ENCODE data around the gene KHNYN.

KHNYN gene

GRCh38 chr14:24401810-24402702, 27.7 kb upstream of the KHNYN start:
- DNase-seq, result no peak

GRCh38 chr14:24403294-24403998, 26.3 kb upstream of the KHNYN start:
- no peak for DNase-seq

- no peak for DNase-seq
These were observed 24.9 kb upstream of the KHNYN start for GRCh38 chr14:24404814-24405213.

DNA sequence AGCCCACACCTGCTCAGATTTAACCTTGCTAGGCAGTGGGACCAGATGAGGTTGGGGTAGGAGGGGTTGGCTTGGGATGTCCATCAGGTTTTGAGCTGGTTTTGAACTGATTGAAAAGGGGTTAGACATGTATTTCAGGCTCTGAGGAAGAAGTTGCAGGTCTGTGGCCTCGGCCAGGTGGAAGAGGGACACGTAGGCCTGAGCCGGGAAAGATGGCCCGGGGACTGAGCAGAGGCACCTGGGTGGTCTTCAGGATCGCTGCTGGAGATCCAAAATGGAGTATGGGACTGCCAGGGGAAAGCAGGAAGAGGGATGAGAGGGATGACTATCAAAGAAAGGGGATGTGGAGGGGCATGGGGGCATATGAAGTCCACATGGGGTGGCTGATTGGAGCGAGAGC, 23.3 kb upstream of the KHNYN start:
- no peak for DNase-seq

- DNase-seq, result no peak
These were observed 22.0 kb upstream of the KHNYN start for GRCh38 chr14:24407608-24408325.

DNA sequence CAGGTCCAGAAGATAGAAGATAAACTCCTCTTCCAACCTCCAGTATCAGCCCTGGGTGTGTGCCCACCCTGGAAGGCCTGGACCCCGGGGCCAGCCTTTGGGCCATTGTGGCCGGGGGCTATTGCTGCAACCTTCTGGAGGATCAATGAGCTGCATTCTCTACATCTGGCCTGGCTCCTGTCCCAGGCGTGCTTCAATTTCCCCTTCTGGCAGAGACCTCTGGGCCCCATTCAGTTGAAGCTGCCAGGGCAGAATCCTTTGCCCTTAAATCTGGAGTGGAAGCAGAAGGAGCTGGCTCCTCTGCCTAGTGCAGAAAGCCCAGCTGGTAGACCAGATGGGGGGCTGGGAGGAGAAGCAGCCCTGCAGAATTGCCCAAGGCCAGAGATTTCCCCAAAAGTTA, 21.0 kb upstream of the KHNYN start:
- no peak for DNase-seq

DNA sequence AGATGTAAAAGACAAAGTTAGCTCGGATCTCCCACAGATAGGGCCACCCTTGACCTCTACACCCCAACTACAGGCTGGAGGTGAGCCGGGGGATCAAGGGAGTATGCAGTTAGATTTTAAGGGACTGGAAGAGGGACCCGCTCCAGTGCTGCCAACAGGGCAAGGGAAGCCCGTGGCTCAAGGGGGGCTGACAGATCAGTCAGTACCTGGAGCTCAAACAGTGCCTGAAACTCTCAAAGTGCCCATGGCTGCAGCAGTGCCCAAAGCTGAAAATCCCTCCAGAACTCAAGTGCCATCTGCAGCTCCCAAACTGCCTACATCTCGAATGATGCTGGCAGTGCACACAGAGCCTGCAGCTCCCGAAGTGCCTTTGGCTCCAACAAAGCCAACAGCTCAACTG, 20.6 kb upstream of the KHNYN start:
- DNase-seq, result no peak

DNA sequence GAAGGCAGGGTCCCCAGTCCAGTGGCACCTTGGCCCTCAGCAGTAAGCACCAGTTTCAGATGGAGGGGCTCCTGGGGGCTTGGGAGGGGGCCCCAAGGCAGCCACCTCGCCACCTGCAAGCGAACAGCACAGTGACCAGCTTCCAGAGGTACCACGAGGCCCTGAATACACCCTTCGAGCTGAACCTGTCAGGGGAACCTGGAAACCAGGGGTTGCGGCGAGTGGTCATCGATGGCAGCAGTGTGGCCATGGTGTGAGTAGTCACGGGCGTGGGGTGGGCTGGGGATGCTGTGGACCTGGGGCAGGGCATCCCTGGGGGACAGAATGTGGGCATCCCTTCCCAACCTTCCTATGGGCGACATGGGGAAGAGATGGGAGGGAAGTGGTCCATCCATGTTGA, 19.8 kb upstream of the KHNYN start:
- DNase-seq, result no peak

DNA sequence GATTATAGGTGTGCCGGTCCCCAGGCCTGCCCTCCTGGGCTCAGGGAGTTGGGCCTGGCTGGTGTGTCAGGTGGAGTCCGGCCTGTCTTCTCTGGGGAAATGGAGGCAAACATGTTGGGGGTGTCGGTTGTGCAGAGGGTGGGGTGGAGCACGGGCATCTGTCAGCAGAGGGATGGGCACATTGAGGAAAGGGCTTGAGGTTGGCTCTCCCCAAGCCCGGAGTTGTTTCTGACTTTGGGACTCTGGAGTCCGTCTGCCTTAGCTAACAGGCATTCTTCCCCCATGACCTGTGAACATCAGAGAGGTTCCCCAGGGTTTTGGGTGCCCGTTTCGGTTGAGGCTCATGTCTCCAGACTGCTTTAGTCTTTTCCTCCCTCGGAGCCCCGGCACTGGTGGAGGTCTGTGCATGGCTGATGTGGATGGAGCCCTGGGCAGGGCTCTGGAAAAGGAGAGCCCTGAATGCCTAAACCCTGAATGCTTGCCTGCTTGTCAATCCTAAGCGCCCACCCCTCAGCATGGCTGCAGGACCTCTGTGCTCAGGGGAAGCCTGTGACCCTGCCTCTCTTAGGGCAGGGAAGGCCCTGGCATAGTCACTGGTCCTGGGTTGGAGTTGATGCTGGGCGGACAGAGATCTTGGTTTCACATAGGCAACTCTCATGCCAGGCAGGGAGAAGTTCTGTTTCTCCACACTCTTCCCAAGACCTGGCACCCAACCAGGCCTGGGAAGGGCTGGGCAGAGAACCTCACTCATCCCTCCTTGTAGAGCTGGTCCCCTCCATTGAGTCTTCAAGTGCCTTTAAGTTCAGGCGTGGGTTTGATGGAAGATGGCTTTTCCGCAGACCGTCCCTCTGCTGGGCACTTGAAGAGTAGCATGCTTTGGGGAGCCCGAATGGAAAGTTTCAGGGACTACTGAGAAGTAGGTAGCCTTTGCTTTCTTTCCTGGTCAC, 18.0 kb upstream of the KHNYN start:
- peak; percentile 54 for DNase-seq

- no peak for DNase-seq
These were observed 15.7 kb upstream of the KHNYN start for GRCh38 chr14:24414077-24414476.

DNA sequence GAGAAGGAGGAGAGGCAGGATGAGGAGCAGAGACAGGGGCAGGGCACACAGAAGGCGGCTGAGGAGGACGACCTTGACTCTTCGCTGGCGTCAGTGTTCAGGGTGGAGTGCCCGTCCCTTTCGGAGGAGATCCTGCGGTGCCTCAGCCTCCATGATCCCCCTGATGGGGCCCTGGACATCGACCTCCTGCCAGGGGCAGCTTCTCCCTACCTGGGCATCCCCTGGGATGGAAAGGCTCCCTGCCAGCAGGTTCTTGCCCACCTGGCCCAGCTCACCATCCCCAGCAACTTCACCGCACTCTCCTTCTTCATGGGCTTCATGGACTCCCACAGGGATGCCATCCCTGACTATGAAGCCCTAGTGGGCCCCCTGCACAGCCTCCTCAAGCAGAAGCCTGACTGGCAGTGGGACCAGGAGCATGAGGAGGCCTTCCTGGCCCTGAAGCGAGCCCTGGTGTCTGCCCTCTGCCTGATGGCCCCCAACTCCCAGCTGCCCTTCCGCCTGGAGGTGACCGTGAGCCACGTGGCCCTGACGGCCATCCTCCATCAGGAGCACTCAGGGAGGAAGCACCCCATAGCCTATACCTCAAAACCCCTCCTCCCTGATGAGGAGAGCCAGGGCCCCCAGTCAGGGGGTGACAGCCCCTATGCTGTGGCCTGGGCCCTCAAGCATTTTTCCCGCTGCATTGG, 14.9 kb upstream of the KHNYN start:
- no peak for DNase-seq

DNA sequence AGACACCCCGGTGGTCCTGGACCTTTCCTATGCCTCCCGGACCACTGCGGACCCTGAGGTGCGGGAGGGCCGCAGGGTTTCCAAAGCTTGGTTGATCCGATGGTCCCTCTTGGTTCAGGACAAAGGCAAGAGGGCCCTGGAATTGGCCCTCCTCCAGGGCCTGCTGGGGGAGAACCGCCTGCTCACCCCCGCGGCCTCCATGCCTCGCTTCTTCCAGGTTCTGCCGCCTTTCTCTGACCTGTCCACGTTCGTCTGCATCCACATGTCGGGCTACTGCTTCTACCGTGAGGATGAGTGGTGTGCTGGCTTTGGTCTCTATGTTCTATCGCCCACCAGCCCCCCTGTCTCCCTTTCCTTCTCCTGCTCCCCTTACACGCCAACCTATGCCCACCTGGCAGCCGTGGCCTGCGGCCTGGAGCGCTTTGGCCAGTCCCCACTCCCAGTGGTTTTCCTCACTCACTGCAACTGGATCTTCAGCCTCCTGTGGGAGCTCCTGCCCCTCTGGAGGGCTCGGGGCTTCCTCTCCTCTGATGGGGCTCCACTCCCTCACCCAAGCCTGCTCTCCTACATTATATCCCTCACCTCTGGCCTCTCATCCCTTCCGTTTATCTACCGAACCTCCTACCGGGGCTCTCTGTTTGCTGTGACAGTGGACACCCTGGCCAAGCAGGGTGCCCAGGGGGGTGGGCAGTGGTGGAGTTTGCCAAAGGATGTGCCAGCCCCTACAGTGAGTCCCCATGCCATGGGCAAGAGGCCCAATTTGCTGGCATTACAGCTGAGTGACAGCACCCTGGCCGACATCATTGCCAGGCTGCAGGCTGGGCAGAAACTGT, 14.1 kb upstream of the KHNYN start:
- DNase-seq, result no peak

GRCh38 chr14:24416254-24416931, 13.4 kb upstream of the KHNYN start:
- no peak for DNase-seq

DNA sequence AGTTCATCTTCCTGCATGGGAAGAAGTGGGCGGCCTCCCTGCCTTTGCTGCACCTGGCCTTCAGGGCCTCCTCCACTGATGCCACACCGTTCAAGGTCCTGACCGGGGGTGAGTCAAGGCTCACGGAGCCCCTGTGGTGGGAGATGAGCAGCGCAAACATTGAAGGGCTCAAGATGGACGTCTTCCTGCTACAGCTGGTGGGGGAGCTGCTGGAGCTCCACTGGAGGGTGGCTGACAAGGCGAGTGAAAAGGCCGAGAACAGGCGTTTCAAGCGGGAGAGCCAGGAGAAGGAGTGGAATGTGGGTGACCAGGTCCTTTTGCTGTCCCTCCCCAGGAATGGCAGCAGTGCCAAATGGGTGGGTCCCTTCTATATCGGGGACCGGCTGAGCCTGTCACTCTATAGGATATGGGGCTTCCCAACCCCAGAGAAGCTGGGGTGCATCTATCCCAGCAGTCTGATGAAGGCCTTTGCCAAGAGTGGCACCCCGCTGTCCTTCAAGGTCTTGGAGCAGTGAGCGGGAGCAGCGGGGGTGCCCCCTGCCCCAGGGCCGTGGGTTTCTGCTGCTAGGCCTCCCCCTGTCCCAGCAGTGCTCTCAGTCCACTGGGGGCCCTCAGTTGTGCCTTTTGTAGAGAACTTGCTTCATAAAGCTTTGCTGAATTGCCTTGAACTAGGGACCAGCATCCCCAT, 12.7 kb upstream of the KHNYN start:
- DNase-seq, result no peak

- DNase-seq, result no peak
These were observed 11.8 kb upstream of the KHNYN start for GRCh38 chr14:24417832-24418491.

DNA sequence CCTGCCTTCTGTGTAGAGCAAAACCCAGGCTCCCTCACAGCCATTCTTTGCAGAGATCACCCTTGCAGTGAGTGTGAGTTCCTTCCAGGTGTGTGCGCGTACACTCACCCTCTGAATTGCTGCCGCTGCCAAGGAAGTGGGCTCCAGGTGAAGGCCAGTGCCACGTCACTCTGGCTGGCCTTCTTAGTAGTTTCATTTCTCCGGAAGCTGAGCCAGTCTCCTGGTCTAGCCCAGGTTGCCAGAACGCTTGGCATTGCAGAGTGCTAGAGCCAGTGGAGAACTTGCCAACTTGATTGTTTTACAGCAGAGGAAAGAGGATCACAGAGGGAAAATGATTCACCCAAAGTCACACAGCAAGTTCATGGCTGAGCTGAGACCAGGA, 11.3 kb upstream of the KHNYN start:
- no peak for DNase-seq

DNA sequence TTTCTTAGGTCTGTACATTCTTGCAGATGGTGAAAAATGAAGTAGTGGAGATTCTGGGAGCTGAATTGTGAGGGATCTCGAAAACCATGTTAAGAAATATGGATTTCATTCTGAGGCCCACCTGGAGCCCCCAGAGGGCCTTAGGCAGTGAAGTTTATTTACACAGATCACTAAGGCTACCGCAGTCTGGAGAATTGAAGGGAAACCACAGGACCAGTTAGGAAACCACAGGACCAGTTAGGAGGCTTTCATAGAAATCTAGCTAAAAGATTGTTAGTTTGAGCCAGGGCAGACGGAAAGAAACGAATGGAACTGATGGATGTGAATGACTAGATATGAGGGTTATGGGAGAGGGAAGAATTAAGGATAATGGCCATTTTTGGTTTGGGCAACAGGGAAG, 7.5 kb upstream of the KHNYN start:
- DNase-seq, result peak; percentile 27

- no peak for DNase-seq
These were observed 6.8 kb upstream of the KHNYN start for GRCh38 chr14:24422694-24423601.
